Measurements from ENCODE around the gene MACROH2A2.

MACROH2A2 gene

DNA sequence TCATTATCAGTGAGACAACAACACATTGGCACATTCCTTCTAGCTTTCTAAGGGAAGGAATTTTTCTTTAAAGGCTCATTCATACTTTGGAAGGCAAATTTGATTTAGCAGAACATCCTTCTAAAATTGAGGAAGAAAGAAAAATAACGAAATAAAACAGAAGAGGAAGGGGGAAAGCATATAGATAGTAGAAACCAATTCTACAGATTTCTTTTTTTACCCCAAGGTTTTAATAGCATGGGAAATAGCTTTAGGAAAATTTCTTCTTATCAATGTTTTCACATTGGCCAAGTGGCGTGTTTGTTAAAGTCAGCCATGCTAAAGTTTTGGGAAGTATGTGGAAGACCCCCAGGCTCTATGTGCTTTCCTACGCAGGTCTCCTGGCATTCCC is 35.7 kb downstream of the MACROH2A2 start:
- in situ Hi-C loops (cut with MboI; ENCODE audit: low sequenced_read_pairs, unreplicated experiment): no loop called here

DNA sequence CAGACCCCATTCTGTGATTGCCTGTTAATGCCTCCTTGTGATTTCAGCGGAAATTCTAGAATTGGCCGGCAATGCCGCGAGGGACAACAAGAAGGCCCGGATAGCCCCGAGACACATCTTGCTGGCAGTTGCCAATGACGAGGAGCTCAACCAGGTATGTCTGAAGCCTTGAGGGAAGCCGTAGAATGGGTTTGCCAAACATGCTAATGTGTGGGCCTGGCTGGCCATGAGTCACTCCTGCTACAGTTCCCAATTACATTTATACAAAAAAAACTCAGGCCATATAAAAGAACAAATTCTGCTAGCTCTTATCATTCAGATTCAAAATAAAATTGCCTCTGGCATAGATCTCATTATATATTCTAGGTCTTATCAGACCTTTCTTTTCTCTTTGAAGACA is 37.4 kb downstream of the MACROH2A2 start:
- in situ Hi-C loops (cut with MboI; ENCODE audit: low sequenced_read_pairs, unreplicated experiment): no loop called here
- no peak for TF ChIP-seq CTCF (IDR thresholded peaks at IDR 0.05; ENCODE audit: borderline replicate concordance, control extremely low read depth, extremely low read depth, insufficient read depth, missing control alignments)
- no peak for DNase-seq (ENCODE audit: low spot score)

More for the DNA sequence above, 35.7 kb downstream of the MACROH2A2 start:
- no peak for TF ChIP-seq CTCF (IDR thresholded peaks at IDR 0.05; ENCODE audit: borderline replicate concordance, control extremely low read depth, extremely low read depth, insufficient read depth, missing control alignments)
- no peak for DNase-seq (ENCODE audit: low spot score)

- in situ Hi-C loops (cut with MboI; ENCODE audit: low sequenced_read_pairs, unreplicated experiment): no loop called here
- TF ChIP-seq CTCF (IDR thresholded peaks at IDR 0.05; ENCODE audit: borderline replicate concordance, control extremely low read depth, extremely low read depth, insufficient read depth, missing control alignments): no peak
- DNase-seq (ENCODE audit: low spot score): no peak
Observed at GRCh38 chr10:70090951-70091350, 38.3 kb downstream of the MACROH2A2 start.

DNA sequence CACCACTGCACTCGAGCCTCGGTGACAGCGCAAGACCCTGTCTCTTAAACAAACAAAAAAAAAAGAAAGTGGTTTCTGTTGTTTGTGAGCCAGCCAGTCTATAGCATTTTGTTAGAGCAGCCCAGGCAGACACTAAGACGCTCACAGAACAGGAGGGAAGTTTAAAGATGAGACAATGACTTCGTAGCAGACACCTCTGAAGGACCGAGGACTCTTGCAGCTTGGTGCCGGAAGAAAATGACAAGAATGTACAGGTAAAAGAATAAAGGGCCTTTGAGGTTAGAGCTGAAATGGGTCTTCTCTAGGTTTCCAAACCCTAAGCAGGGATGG is 39.7 kb downstream of the MACROH2A2 start:
- TF ChIP-seq CTCF (IDR thresholded peaks at IDR 0.05; ENCODE audit: borderline replicate concordance, control extremely low read depth, extremely low read depth, insufficient read depth, missing control alignments): no peak
- in situ Hi-C loops (cut with MboI; ENCODE audit: low sequenced_read_pairs, unreplicated experiment): no loop called here
- no peak for DNase-seq (ENCODE audit: low spot score)

- in situ Hi-C loops (cut with MboI; ENCODE audit: low sequenced_read_pairs, unreplicated experiment): no loop called here
- no peak for TF ChIP-seq CTCF (IDR thresholded peaks at IDR 0.05; ENCODE audit: borderline replicate concordance, control extremely low read depth, extremely low read depth, insufficient read depth, missing control alignments)
- DNase-seq (ENCODE audit: low spot score): no peak
Observed at GRCh38 chr10:70093335-70093944, 40.8 kb downstream of the MACROH2A2 start.

GRCh38 chr10:70094250-70094649 is 41.6 kb downstream of the MACROH2A2 start:
- no peak for TF ChIP-seq CTCF (IDR thresholded peaks at IDR 0.05; ENCODE audit: borderline replicate concordance, control extremely low read depth, extremely low read depth, insufficient read depth, missing control alignments)
- DNase-seq (ENCODE audit: low spot score): no peak
- in situ Hi-C loops (cut with MboI; ENCODE audit: low sequenced_read_pairs, unreplicated experiment): no loop called here
